ENCODE results near the gene TAF1B.
"Not testable (repeated sequence)": the region's sequence is repeated elsewhere in the genome, so short reads cannot be mapped to it uniquely, and the experiment has no call there.

DNA sequence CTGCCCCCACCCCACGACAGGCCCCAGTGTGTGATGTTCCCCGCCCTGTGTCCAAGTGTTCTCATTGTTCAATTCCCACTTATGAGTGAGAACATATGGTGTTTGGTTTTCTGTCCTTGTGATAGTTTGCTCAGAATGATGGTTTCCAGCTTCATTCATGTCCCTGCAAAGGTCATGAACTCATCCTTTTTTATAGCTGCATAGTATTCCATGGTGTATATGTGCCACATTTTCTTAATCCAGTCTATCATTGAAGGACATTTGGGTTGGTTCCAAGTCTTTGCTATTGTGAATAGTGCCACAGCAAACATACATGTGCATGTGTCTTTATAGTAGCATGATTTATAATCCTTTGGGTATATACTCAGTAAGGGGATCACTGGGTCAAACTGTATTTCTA is 83.7 kb downstream of the TAF1B start:
- TF ChIP-seq, protein P1, sequence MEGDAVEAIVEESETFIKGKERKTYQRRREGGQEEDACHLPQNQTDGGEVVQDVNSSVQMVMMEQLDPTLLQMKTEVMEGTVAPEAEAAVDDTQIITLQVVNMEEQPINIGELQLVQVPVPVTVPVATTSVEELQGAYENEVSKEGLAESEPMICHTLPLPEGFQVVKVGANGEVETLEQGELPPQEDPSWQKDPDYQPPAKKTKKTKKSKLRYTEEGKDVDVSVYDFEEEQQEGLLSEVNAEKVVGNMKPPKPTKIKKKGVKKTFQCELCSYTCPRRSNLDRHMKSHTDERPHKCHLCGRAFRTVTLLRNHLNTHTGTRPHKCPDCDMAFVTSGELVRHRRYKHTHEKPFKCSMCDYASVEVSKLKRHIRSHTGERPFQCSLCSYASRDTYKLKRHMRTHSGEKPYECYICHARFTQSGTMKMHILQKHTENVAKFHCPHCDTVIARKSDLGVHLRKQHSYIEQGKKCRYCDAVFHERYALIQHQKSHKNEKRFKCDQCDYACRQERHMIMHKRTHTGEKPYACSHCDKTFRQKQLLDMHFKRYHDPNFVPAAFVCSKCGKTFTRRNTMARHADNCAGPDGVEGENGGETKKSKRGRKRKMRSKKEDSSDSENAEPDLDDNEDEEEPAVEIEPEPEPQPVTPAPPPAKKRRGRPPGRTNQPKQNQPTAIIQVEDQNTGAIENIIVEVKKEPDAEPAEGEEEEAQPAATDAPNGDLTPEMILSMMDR (IDR thresholded peaks at IDR 0.05): not testable (repeated sequence)
- not testable (repeated sequence) for TF ChIP-seq POLR2AphosphoS5, POLR2A (IDR thresholded peaks at IDR 0.05)

All from breast epithelium (tissue), 3 donors.